Measurements from ENCODE around the gene SPATA2.

The SPATA2 gene

DNA sequence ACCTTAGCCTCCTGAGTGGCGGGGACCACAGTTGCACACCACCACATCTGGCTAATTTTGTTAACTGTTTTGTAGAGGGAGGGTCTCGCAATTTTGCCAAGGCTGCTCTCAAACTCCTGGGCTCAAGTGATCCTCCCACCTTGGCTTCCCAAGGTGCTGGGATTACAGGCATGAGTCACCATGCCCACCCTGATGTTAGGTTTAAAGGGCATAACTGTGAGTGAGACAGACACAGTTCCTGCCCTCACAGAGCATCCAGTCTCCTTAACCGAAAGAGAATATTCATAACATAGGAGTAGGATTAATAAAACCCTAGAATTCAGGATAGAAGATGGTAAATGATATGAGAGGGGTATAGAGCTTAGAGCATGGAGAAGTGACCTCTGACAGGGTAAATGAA is 3.1 kb upstream of the SPATA2 start:
- in situ Hi-C loops (cut with HindIII; ENCODE audit: low sequenced_read_pairs) = no loop called here
- DNase-seq (ENCODE audit: low read depth) = no peak
- TF ChIP-seq, protein P1, sequence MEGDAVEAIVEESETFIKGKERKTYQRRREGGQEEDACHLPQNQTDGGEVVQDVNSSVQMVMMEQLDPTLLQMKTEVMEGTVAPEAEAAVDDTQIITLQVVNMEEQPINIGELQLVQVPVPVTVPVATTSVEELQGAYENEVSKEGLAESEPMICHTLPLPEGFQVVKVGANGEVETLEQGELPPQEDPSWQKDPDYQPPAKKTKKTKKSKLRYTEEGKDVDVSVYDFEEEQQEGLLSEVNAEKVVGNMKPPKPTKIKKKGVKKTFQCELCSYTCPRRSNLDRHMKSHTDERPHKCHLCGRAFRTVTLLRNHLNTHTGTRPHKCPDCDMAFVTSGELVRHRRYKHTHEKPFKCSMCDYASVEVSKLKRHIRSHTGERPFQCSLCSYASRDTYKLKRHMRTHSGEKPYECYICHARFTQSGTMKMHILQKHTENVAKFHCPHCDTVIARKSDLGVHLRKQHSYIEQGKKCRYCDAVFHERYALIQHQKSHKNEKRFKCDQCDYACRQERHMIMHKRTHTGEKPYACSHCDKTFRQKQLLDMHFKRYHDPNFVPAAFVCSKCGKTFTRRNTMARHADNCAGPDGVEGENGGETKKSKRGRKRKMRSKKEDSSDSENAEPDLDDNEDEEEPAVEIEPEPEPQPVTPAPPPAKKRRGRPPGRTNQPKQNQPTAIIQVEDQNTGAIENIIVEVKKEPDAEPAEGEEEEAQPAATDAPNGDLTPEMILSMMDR (IDR thresholded peaks at IDR 0.05; ENCODE audit: low read depth, low read length, missing control alignments) = no peak
- H3K4me3 ChIP-seq (ENCODE audit: low read depth, low read length) = no peak overlapping the region

DNA sequence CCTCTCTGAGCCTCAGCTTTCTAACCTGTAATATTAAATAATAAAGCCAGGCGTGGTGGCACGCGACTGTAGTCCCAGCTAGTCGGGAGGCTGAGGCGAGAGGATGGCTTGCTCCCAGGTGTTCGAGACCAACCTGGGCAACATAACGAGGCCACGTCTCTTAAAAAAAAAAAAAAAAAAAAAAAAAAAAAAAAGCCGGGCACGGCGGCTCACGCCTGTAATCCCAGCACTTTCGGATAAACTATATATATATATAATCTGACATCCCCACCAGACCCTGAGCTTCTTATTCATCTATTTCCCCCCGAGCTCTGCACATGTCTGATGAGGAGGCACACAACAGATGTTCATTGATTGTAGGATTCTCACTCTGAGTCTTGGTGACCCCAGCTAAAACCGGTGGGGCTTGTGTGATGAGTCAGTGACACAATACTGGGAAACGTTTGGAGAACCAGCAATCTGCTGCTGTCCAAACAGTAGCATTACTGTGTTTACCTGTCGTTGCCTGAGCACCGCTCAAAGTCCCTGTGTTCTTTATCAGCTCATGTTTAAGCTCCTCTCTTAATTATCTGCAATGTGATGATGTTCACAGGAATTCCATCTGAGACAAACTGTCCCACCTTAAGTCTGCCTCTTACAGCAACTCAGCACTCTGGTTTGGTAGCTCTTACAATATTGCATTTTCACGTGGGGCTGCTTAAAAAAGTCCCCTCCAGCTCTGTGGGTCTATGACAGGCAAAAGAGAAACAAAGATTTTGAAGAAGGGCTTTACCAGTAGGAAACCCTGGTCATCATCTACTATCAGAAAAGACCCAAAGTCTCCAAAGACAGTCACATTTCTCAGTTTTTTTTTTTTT is 1.0 kb upstream of the SPATA2 start:
- in situ Hi-C loops (cut with HindIII; ENCODE audit: low sequenced_read_pairs) = no loop called here
- H3K4me3 ChIP-seq (ENCODE audit: low read depth, low read length) = peak overlapping the region; percentile 95
- no peak for DNase-seq (ENCODE audit: low read depth)
- TF ChIP-seq, protein P1 (IDR thresholded peaks at IDR 0.05; ENCODE audit: low read depth, low read length, missing control alignments) = no peak

DNA sequence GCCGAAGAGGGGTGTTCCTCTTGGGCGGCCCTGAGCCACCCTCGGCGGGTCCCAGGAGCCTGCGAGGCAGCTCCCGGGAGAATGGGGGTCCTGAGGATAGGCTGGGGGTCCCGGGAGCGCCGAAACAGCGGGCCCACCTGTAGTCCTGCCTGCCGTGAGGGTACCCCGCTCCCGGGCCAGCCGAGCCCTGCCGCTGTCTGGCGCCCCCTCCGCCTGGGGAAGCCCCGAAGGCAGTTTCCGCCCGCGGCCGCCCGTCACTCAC is 280 bp downstream of the SPATA2 start:
- peak overlapping the region; percentile 95 for H3K4me3 ChIP-seq (ENCODE audit: low read depth, low read length)
- no peak for DNase-seq (ENCODE audit: low read depth)
- TF ChIP-seq, protein P1 (IDR thresholded peaks at IDR 0.05; ENCODE audit: low read depth, low read length, missing control alignments) = no peak
- in situ Hi-C loops (cut with HindIII; ENCODE audit: low sequenced_read_pairs) = no loop called here

DNA sequence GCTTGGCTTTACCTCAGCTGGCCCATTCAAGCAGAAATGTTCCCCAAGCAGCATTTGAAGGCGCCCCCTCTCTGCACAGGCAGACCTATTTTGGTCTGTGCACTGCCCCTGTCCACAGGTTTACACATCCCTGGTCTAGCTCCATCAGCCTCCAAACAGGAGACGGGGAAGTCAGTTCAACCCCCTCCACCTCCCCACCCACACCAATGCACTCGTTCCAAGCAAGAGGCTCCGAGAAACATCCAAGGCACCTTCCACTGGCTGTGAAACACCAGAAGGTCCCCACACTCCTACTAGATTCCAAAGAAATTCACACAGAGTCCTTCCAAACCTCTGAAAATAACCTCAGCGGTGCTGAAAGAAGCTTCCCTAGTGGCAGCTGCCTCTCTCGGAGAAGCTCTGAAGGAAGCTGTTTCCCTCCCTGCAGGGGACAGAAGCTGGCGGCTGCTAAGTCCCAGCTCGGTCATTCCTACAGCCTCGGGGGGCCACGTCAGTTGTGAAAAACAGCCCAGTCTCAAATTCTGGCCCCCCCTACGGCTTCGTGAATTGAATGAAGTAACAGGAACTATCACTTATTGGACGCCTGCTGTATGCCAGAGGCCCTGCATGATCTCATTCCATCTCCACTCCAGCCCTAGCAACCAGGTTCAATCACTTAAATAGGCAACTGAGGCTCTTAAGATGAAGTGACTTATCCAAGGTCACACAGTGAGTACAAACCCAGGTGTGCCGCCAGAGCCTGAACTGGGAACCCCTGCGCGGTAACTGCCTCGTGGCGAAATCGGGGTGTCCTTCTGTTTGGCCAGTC is 815 bp downstream of the SPATA2 start:
- no peak for DNase-seq (ENCODE audit: low read depth)
- TF ChIP-seq, protein P1 (IDR thresholded peaks at IDR 0.05; ENCODE audit: low read depth, low read length, missing control alignments) = no peak
- peak overlapping the region; percentile 95 for H3K4me3 ChIP-seq (ENCODE audit: low read depth, low read length)
- in situ Hi-C loops (cut with HindIII; ENCODE audit: low sequenced_read_pairs) = no loop called here

DNA sequence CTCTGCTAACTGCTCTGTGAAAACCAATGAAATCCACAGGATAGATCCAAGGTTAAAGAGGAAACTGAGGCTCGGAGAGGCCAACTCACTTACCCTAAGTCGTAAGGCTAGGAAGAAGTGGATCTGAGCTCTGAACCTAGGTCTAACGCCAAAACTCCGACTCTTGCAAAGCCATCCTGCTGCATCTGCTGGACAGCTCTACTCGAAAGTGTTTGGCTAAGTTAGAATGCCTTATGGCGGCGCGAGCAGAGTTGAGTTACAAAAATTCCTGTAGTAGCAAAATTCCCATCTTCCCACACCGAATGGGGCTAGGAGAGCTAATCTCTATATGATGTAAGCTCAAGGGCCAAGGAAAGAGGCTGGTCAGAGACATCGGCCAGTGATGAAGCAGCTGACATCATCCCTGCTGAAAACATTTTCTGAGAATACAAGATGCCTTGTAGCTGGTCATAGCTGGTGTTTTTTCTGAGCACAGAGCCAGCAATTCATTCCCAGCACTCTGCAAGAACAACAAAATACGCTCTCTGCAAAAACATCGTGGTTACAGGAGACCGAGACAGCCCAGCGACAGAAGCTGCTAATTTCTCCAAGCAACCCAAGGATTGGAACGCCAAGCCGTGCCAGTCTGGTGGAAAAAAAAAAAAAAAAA is 1.8 kb downstream of the SPATA2 start:
- TF ChIP-seq, protein P1 (IDR thresholded peaks at IDR 0.05; ENCODE audit: low read depth, low read length, missing control alignments) = no peak
- DNase-seq (ENCODE audit: low read depth) = no peak
- in situ Hi-C loops (cut with HindIII; ENCODE audit: low sequenced_read_pairs) = no loop called here
- H3K4me3 ChIP-seq (ENCODE audit: low read depth, low read length) = peak overlapping the region; percentile 95

DNA sequence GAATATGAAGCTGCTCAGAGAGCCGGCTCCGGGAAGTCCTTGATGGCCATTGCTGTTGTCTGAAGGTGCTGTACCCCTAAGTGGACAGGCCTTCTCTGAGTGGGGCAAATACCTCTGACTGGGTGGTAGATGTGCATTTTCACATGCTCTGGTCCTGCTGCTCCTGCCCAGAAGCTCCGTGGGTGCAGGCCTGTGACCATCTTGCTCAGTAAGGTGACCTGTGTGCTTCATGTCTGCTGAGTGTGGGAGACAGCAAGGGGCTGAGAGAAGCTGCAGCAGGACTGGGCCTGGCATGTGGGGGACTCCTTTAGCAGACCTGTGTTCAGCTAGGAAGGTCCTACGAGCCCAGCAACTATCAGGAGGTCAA is 5.0 kb downstream of the SPATA2 start:
- in situ Hi-C loops (cut with HindIII; ENCODE audit: low sequenced_read_pairs) = no loop called here
- TF ChIP-seq, protein P1 (IDR thresholded peaks at IDR 0.05; ENCODE audit: low read depth, low read length, missing control alignments) = no peak
- no peak overlapping the region for H3K4me3 ChIP-seq (ENCODE audit: low read depth, low read length)
- no peak for DNase-seq (ENCODE audit: low read depth)
